ENCODE results near the gene TMEM132A.

DNA sequence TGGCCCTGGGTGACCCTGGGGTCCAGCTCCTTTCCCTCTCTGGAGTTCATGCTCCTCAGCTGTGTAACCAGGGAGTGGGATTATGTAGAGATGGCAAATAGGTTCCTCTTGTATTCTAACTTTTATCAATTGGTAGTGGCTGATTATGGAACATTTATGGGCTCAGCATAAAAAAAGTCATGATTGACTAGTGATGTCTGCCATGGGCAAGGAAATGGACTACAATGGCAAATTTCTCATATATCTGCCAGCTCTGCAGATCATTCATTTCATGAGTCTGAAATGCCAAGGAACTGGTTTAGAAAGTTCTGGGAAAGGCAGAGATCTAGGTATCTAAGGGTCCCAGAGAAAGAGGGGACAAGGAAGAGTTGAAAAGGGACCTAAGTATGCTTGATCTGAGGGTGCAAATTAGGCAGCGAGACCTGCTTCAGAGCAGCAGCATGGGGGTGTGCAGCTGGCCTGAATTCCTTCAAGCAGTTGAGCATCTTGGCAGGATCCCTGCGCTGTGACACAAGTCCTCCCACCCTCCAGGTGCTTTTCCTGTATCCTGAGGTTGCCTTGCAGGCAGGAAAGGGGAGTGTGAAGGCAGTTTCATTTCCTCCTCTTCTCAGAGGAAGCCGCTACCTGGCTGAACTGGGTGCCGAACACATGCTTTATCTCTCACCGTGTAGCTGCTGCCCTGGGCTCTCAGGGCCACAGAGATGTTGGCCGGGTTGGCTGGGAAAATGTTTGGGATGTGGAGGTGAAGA, 17.3 kb downstream of the TMEM132A start:
- TF ChIP-seq, protein P1, sequence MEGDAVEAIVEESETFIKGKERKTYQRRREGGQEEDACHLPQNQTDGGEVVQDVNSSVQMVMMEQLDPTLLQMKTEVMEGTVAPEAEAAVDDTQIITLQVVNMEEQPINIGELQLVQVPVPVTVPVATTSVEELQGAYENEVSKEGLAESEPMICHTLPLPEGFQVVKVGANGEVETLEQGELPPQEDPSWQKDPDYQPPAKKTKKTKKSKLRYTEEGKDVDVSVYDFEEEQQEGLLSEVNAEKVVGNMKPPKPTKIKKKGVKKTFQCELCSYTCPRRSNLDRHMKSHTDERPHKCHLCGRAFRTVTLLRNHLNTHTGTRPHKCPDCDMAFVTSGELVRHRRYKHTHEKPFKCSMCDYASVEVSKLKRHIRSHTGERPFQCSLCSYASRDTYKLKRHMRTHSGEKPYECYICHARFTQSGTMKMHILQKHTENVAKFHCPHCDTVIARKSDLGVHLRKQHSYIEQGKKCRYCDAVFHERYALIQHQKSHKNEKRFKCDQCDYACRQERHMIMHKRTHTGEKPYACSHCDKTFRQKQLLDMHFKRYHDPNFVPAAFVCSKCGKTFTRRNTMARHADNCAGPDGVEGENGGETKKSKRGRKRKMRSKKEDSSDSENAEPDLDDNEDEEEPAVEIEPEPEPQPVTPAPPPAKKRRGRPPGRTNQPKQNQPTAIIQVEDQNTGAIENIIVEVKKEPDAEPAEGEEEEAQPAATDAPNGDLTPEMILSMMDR (IDR thresholded peaks at IDR 0.05; ENCODE audit: borderline replicate concordance, extremely low read depth, low read length, poor library complexity, severe bottlenecking) = no peak
- TF ChIP-seq EZH2 (IDR thresholded peaks at IDR 0.05; ENCODE audit: borderline replicate concordance, low read depth, low read length, severe bottlenecking) = no peak

Data from DND-41 (cell line).